WTC11 (cell line): ENCODE data around the gene CFAP99. TPM values are rescaled to one million over a fixed set of nuclear protein-coding genes. Genes with fewer than 3 reads are reported as not detected.

ENCODE experiments used
- ATAC-seq: fragments of 200-7000 bp; cut with Tn5 transposase; 2 replicates; pipeline ENCODE4 v1.10.0; 2021; ENCODE audit warnings: mild to moderate bottlenecking, moderate library complexity
- CTCF ChIA-PET: fragments of 300-600 bp; sonication (Branson Sonifier 250); formaldehyde crosslinking; loops from one replicate; lab custom pipeline; 2021; ENCODE audit warnings: antibody characterized with exemption; lab: Charles Lee
- POLR2A ChIA-PET: fragments of 350-600 bp; sonication (Branson Sonifier 250); formaldehyde crosslinking; loops from one replicate; lab custom pipeline; 2021; ENCODE audit warnings: antibody characterized with exemption; lab: Charles Lee
- DNase-seq: peaks from one replicate; pipeline ENCODE4 v3.0.0; 2021; ENCODE audit warnings: low spot score
- H3K27ac Mint-ChIP-seq: 2 replicates; pipeline ENCODE4 v1.8.0; 2021; ENCODE audit warnings: mixed read lengths
- H3K27me3 Mint-ChIP-seq: 2 replicates; pipeline ENCODE4 v1.8.0; 2021; ENCODE audit warnings: low read depth, mild to moderate bottlenecking, moderate library complexity, mixed read lengths
- H3K36me3 Mint-ChIP-seq: 2 replicates; pipeline ENCODE4 v1.8.0; 2021; ENCODE audit warnings: mixed read lengths
- H3K4me1 Mint-ChIP-seq: 2 replicates; pipeline ENCODE4 v1.8.0; 2022; ENCODE audit warnings: mixed read lengths
- H3K4me3 Mint-ChIP-seq: 2 replicates; pipeline ENCODE4 v1.8.0; 2021; ENCODE audit warnings: mild to moderate bottlenecking, moderate library complexity, mixed read lengths
- H3K9me3 Mint-ChIP-seq: 2 replicates; pipeline ENCODE4 v1.8.0; 2021; ENCODE audit warnings: mixed read lengths
- AR ChIP-seq: fragments of 250-450 bp; sonication (Bioruptor Pico); IDR thresholded peaks from 2 replicates; pipeline ENCODE4 v1.9.0; 2021; ENCODE audit warnings: mild to moderate bottlenecking
- ARID4B ChIP-seq: sonication (generic); formaldehyde crosslinking; IDR thresholded peaks from 2 replicates; pipeline ENCODE4 v1.8.0; 2023; ENCODE audit warnings: missing genetic modification reagents, mild to moderate bottlenecking, borderline replicate concordance
- ATF3 ChIP-seq: sonication (generic); formaldehyde crosslinking; conservative IDR thresholded peaks from 2 replicates; pipeline ENCODE4 v1.8.1; 2022; ENCODE audit warnings: mild to moderate bottlenecking, missing genetic modification reagents
- CDX4 ChIP-seq: fragments of 250-450 bp; sonication (Bioruptor Pico); IDR thresholded peaks from 2 replicates; pipeline ENCODE4 v1.9.0; 2021; ENCODE audit warnings: moderate library complexity, mild to moderate bottlenecking, inconsistent platforms, borderline replicate concordance
- E2F5 ChIP-seq: sonication (generic); formaldehyde crosslinking; IDR thresholded peaks from 2 replicates; pipeline ENCODE4 v1.8.1; 2022; ENCODE audit warnings: mild to moderate bottlenecking, moderate library complexity, missing genetic modification reagents
- ETV6 ChIP-seq: sonication (generic); formaldehyde crosslinking; IDR thresholded peaks from 2 replicates; pipeline ENCODE4 v1.8.1; 2022; ENCODE audit warnings: mild to moderate bottlenecking, missing genetic modification reagents
- MAX ChIP-seq: sonication (generic); formaldehyde crosslinking; IDR thresholded peaks from 2 replicates; pipeline ENCODE4 v1.8.0; 2022; ENCODE audit warnings: mild to moderate bottlenecking, missing genetic modification reagents
- NR1H2 ChIP-seq: sonication (generic); formaldehyde crosslinking; IDR thresholded peaks from 2 replicates; pipeline ENCODE4 v1.9.0; 2021; ENCODE audit warnings: mild to moderate bottlenecking, moderate library complexity, missing genetic modification reagents
- NR2C2 ChIP-seq: sonication (generic); formaldehyde crosslinking; IDR thresholded peaks from 2 replicates; pipeline ENCODE4 v1.8.0; 2022; ENCODE audit warnings: mild to moderate bottlenecking, missing genetic modification reagents
- NR3C1 ChIP-seq: sonication (generic); formaldehyde crosslinking; conservative IDR thresholded peaks from 2 replicates; pipeline ENCODE4 v1.8.1; 2023; ENCODE audit warnings: low read depth, mild to moderate bottlenecking, missing genetic modification reagents
- OVOL2 ChIP-seq: fragments of 250-450 bp; sonication (Bioruptor Pico); IDR thresholded peaks from 2 replicates; pipeline ENCODE4 v1.9.0; 2021; ENCODE audit warnings: mild to moderate bottlenecking, borderline replicate concordance
- SMAD4 ChIP-seq: sonication (generic); formaldehyde crosslinking; IDR thresholded peaks from 2 replicates; pipeline ENCODE4 v1.8.0; 2022; ENCODE audit warnings: mild to moderate bottlenecking, missing genetic modification reagents
- SP1 ChIP-seq: sonication (generic); formaldehyde crosslinking; conservative IDR thresholded peaks from 2 replicates; pipeline ENCODE4 v1.8.1; 2022; ENCODE audit warnings: missing genetic modification reagents
- STAT6 ChIP-seq: sonication (generic); formaldehyde crosslinking; conservative IDR thresholded peaks from 2 replicates; pipeline ENCODE4 v1.8.1; 2023; ENCODE audit warnings: mild to moderate bottlenecking, low read depth, missing genetic modification reagents, moderate library complexity
- TCF7 ChIP-seq: sonication (generic); formaldehyde crosslinking; IDR thresholded peaks from 2 replicates; pipeline ENCODE4 v1.8.0; 2022; ENCODE audit warnings: mild to moderate bottlenecking, low read depth, missing genetic modification reagents, moderate library complexity
- USF2 ChIP-seq: sonication (generic); formaldehyde crosslinking; IDR thresholded peaks from 2 replicates; pipeline ENCODE4 v1.8.1; 2023; ENCODE audit warnings: mild to moderate bottlenecking, missing genetic modification reagents, moderate library complexity
- ZNF232 ChIP-seq: sonication (generic); formaldehyde crosslinking; IDR thresholded peaks from 2 replicates; pipeline ENCODE4 v1.8.0; 2022; ENCODE audit warnings: mild to moderate bottlenecking, missing genetic modification reagents
- total RNA-seq: library from RNA; stranded (reverse); gene quantifications from 3 replicates; pipeline ENCODE4 v1.2.3, GENCODE V29; 2021

CFAP99 gene
- total RNA-seq, 1 experiment from 2014 or later = not detected

GRCh38 chr4:2388429-2389182 is 30.1 kb upstream of the CFAP99 start (continued):
- TF ChIP-seq STAT6 (CRISPR knock-in tag) (no peak), MAX (CRISPR knock-in tag) (no peak), NR3C1 (CRISPR knock-in tag) (no peak), USF2 (CRISPR knock-in tag) (no peak), AR (no peak)

GRCh38 chr4:2389691-2390090 is 29.1 kb upstream of the CFAP99 start:
- H3K4me3 Mint-ChIP-seq = no peak overlapping the region
- DNase-seq (no peak), ATAC-seq (no peak)
- CTCF ChIA-PET = interaction anchor here (1.0 kb wide), 2 partner anchors 12 to 52 kb away, joined by 3 read pairs; no protein-coding TSS in a partner anchor
- TF ChIP-seq MAX (CRISPR knock-in tag) (no peak), SMAD4 (CRISPR knock-in tag) (no peak)
- no peaks in the 10 kb centered on the region; the same call in 1 of the 2 replicates for H3K27me3 Mint-ChIP-seq
- H3K4me1 Mint-ChIP-seq = peaks cover 56% of the 10 kb centered on the region
- POLR2A ChIA-PET = no interaction called here
- no peak overlapping the region for H3K27ac Mint-ChIP-seq
- no peaks in the 10 kb centered on the region for H3K9me3 Mint-ChIP-seq
- H3K36me3 Mint-ChIP-seq = no peaks in the 10 kb centered on the region

GRCh38 chr4:2390146-2390545 is 28.6 kb upstream of the CFAP99 start:
- ATAC-seq (no peak), DNase-seq (no peak)
- Mint-ChIP-seq H3K27me3 (no peaks in the 10 kb centered on the region; the same call in 1 of the 2 replicates), H3K27ac (no peak overlapping the region), H3K4me3 (no peak overlapping the region), H3K9me3 (no peaks in the 10 kb centered on the region), H3K36me3 (no peaks in the 10 kb centered on the region), H3K4me1 (peaks cover 59% of the 10 kb centered on the region)
- POLR2A ChIA-PET = no interaction called here
- CTCF ChIA-PET = interaction anchor here (1.0 to 1.2 kb wide), 3 partner anchors 12 to 52 kb away, joined by 3 read pairs; no protein-coding TSS in a partner anchor
- no peak for TF ChIP-seq NR1H2 (CRISPR knock-in tag)
- no peak for TF ChIP-seq ARID4B
- TF ChIP-seq NR2C2 (CRISPR knock-in tag) = no peak
- no peak for TF ChIP-seq OVOL2 (CRISPR knock-in tag)
- TF ChIP-seq E2F5 (CRISPR knock-in tag) = no peak
- no peak for TF ChIP-seq ETV6 (CRISPR knock-in tag)
- no peak for TF ChIP-seq TCF7 (CRISPR knock-in tag)
- TF ChIP-seq ZNF232 = no peak
- no peak for TF ChIP-seq CDX4 (CRISPR knock-in tag)
- no peak for TF ChIP-seq SP1 (CRISPR knock-in tag)
- no peak for TF ChIP-seq ATF3 (CRISPR knock-in tag)
